MCF 10A (cell line): Measurements from ENCODE around the gene PARM1. TPM values are rescaled to one million over a fixed set of nuclear protein-coding genes. Genes with fewer than 3 reads are reported as not detected.

Source experiments
- BruUV-seq: library from RNA; stranded (reverse); fragments of 400-500 nt; replicated peaks from 2 replicates; lab custom pipeline; 2021; lab: Mats Ljungman, UMichigan
- CTCF ChIA-PET: fragments of 300-600 bp; sonication (Branson Sonifier 250); formaldehyde crosslinking; extraction: SDS; loops from one replicate; lab custom pipeline; 2021; ENCODE audit warnings: antibody characterized with exemption, inconsistent platforms; lab: Yijun Ruan, JAX
- POLR2A ChIA-PET: fragments of 300-600, 350-650 bp; sonication (Branson Sonifier 250); formaldehyde crosslinking; extraction: SDS; loops from one replicate; lab custom pipeline; 2020; ENCODE audit warnings: antibody characterized with exemption, inconsistent platforms; lab: Yijun Ruan, JAX
- DNase-seq: peaks from one replicate; pipeline ENCODE4 v3.0.0-alpha.2; 2018; ENCODE audit not compliant: unreplicated experiment
- H3K27ac Mint-ChIP-seq: one replicate; pipeline ENCODE4 v1.8.0; 2022; ENCODE audit warnings: mild to moderate bottlenecking, low read depth, mixed read lengths; ENCODE audit not compliant: unreplicated experiment
- H3K27me3 Mint-ChIP-seq: one replicate; pipeline ENCODE4 v1.8.0; 2022; ENCODE audit warnings: mixed read lengths; ENCODE audit not compliant: insufficient read depth, unreplicated experiment
- H3K36me3 Mint-ChIP-seq: one replicate; pipeline ENCODE4 v1.8.0; 2022; ENCODE audit warnings: mild to moderate bottlenecking, moderate library complexity, mixed read lengths; ENCODE audit not compliant: insufficient read depth, unreplicated experiment
- H3K4me1 Mint-ChIP-seq: one replicate; pipeline ENCODE4 v1.8.0; 2022; ENCODE audit warnings: mixed read lengths; ENCODE audit not compliant: insufficient read depth, unreplicated experiment
- H3K4me3 Mint-ChIP-seq: one replicate; pipeline ENCODE4 v1.8.0; 2022; ENCODE audit warnings: mild to moderate bottlenecking, moderate library complexity, mixed read lengths; ENCODE audit not compliant: unreplicated experiment
- H3K9me3 Mint-ChIP-seq: one replicate; pipeline ENCODE4 v1.8.0; 2022; ENCODE audit warnings: mixed read lengths; ENCODE audit not compliant: unreplicated experiment
- CTCF ChIP-seq: fragments of 200-600 bp; IDR thresholded peaks from one replicate; pipeline ENCODE4 v1.8.0; 2022; ENCODE audit warnings: antibody characterized with exemption, mild to moderate bottlenecking; ENCODE audit not compliant: unreplicated experiment
- intact Hi-C: fragments of 100-400 bp; cut with micrococcal nuclease; formaldehyde crosslinking; loops from 2 replicates; pipeline ENCODE4 v1.14.1; 2022
- total RNA-seq: library from RNA; stranded (reverse); gene quantifications from 2 replicates; pipeline ENCODE4 v1.2.3, GENCODE V29; 2022

Gene PARM1
- total RNA-seq, 1 experiment from 2014 or later: 0.58 TPM

GRCh38 chr4:74970577-74970976, 37.7 kb downstream of the PARM1 start:
- H3K9me3 Mint-ChIP-seq: no peaks in the 10 kb centered on the region
- TF ChIP-seq CTCF: no peak
- ChIA-PET POLR2A (interaction anchor here (0.9 kb wide), 1 partner anchor 15 kb away, joined by 3 read pairs; no protein-coding TSS in a partner anchor), CTCF (interaction anchor here (0.6 to 1.1 kb wide), 4 partner anchors 27 to 601 kb away, joined by 3 to 4 read pairs (median 3); no protein-coding TSS in a partner anchor)
- no peak overlapping the region for H3K27ac Mint-ChIP-seq
- intact Hi-C loops: no loop called here
- DNase-seq: no peak
- H3K27me3 Mint-ChIP-seq: no peaks in the 10 kb centered on the region
- H3K4me1 Mint-ChIP-seq: peaks cover 12% of the 10 kb centered on the region
- BruUV-seq: no TSS peak
- no peaks in the 10 kb centered on the region for H3K36me3 Mint-ChIP-seq
- H3K4me3 Mint-ChIP-seq: no peak overlapping the region

- intact Hi-C loops: no loop called here
- Mint-ChIP-seq H3K4me3 (no peak overlapping the region), H3K4me1 (peaks cover 5% of the 10 kb centered on the region), H3K27me3 (no peaks in the 10 kb centered on the region), H3K9me3 (peaks cover 1% of the 10 kb centered on the region), H3K36me3 (no peaks in the 10 kb centered on the region), H3K27ac (no peak overlapping the region)
- DNase-seq: no peak
- BruUV-seq: no TSS peak
- no peak for TF ChIP-seq CTCF
- ChIA-PET POLR2A (interaction anchor here (0.6 to 0.7 kb wide), 2 partner anchors 39 to 182 kb away, joined by 3 read pairs; partner anchors contain the start of gene PARM1), CTCF (interaction anchor here (0.7 to 1.1 kb wide), 3 partner anchors 14 to 96 kb away, joined by 3 to 6 read pairs (median 3); no protein-coding TSS in a partner anchor)
These were observed 38.9 kb downstream of the PARM1 start for GRCh38 chr4:74971862-74972261.

GRCh38 chr4:74975082-74975481, 42.2 kb downstream of the PARM1 start:
- Mint-ChIP-seq H3K36me3 (no peaks in the 10 kb centered on the region), H3K9me3 (peaks cover 19% of the 10 kb centered on the region), H3K27ac (no peak overlapping the region), H3K27me3 (peaks cover 18% of the 10 kb centered on the region), H3K4me3 (no peak overlapping the region), H3K4me1 (no peaks in the 10 kb centered on the region)
- BruUV-seq: no TSS peak
- no peak for TF ChIP-seq CTCF
- intact Hi-C loops: no loop called here
- ChIA-PET POLR2A (no interaction called here), CTCF (no interaction called here)
- DNase-seq: no peak

- intact Hi-C loops: no loop called here
- H3K27me3 Mint-ChIP-seq: peaks cover 20% of the 10 kb centered on the region
- BruUV-seq: no TSS peak
- peaks cover 19% of the 10 kb centered on the region for H3K9me3 Mint-ChIP-seq
- ChIA-PET CTCF (no interaction called here), POLR2A (no interaction called here)
- DNase-seq: no peak
- H3K4me3 Mint-ChIP-seq: no peak overlapping the region
- no peak overlapping the region for H3K27ac Mint-ChIP-seq
- H3K36me3 Mint-ChIP-seq: no peaks in the 10 kb centered on the region
- no peaks in the 10 kb centered on the region for H3K4me1 Mint-ChIP-seq
- no peak for TF ChIP-seq CTCF
These were observed 43.2 kb downstream of the PARM1 start for GRCh38 chr4:74975848-74976824.
